HG03469 (cell line): ENCODE measurements around the gene LCE4A.
"Not testable (repeated sequence)": the region's sequence is repeated elsewhere in the genome, so short reads cannot be mapped to it uniquely, and the experiment has no call there.

ENCODE experiments used
- ATAC-seq: cut with Tn5 transposase; IDR thresholded peaks from one replicate; pipeline ENCODE4 v1.9.1; 2021; ENCODE audit warnings: mild to moderate bottlenecking, moderate library complexity, moderate number of reproducible peaks; ENCODE audit not compliant: unreplicated experiment

The LCE4A gene, protein sequence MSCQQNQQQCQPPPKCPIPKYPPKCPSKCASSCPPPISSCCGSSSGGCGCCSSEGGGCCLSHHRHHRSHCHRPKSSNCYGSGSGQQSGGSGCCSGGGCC

DNA sequence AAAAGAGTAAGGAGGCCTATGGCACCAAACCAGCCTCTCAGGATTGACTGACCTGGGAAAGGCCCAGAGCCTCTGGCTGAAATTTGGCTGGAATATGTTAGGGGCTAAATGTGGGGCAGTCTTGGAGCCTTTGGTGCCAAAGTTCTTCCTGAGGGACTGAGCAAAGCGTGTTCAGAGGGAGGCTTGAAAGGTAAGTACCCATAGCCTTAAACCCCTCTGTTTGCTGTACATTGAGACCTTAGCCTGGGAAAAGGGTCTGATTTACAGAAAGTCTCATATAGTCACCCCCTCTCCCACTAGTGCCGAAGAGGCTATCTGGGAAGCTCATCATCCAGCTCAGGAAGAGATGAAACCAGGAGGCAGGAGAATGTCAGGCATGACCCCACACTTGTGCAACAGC lies at the start of gene LCE4A:
Gene LCE4A (plus strand): TSS at position 301 of the 400 bp plus-strand sequence. CDS start 916 bp downstream, outside the sequence.
- ATAC-seq: no peak

DNA sequence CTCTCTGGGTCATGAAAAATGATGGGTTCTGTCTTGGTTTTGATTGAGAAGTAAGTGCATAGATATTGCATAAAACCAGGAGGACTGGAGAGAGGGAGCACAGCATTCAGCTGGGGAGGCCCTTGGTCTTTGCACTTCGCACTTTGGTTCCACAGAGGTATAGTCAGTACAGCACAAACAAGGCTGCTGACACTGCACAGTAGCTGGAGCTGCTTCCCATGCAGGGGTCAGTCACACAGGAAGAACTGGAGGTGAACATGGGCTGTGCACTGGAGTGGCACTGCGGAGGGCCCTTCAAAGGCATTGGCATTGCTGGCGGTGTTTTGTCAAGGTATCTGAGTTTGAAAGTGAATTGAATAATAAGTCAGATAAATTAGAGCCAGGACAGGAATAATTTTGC lies 49.3 kb upstream of the LCE4A start:
- no peak for ATAC-seq

DNA sequence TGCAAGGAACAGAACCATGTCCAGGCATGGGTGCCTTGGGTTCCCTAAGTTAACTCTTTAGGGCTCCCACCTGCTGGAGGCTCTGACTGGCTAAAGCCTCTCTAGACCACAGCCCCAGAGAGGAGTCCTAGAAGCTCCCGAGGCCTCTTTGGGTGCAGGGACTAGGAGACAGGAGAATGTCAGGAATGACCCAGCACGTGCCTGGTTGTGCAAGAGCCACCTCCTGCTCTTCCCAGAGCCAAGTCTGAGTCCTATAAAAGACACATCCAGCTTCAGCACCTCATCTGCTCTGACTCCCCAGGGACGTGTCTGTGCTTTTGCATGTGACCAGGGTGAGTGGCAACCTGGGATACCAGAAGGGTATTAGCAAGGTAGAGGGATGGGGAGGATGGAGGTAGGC lies 44.9 kb upstream of the LCE4A start, which contains the start of gene LCE2D:
Gene LCE2D (plus strand): TSS at position 283 of the 400 bp plus-strand sequence. CDS start 726 bp downstream, outside the sequence.
- no peak for ATAC-seq

DNA sequence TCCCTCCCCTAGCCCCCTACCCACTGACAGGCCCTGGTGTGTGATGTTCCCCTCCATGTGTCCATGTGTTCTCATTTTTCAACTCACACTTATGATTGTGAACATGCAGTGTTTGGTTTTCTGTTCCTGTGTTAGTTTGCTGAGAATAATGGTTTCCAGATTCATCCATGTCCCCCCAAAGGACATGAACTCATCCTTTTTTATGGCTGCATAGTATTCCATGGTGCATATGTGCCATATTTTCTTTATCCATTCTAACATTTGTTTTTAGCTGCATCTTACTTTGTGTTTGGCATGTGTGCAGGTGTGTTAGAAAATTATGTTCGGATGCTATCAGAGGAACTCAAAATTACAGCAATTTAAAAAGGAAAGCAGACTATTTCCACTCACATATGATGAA lies 41.8 kb upstream of the LCE4A start:
- not testable (repeated sequence) for ATAC-seq

DNA sequence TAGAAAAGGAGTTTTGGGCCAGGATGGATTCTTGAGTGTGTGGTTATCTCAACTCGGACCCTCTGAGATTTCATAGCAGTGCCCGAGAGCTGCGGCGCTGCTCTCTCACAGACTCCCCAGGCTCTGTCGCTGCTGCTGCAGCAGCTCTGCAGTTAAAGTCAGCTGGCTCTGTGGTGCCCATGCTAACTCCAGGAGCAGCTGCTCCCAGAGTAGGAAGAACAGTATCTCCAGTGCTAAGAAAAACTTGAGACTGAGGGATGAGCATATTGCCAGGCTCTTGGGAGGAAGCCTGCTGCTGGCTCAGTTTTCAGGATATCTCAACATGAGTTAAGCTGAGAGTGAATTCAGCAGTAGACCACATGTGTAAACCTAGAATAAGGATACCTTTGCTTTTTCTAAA lies 40.3 kb upstream of the LCE4A start:
- no peak for ATAC-seq

DNA sequence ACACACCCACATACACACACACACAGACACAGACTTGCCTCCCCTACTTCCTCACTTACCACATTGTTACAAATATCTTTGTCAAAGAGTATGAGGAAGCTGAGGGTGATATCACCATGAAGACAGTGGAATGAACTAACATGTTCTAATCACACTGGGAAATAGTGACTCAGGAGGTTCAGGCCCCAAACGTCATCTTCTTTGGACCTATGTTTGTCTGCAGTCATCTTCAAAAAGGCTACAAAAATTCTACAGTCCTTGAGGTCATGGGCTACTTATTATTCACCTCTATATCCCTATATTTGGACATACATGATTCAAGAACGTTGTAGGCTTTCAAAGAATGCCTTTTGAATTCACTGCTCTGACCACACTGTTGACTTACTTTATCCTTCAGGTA lies 34.9 kb upstream of the LCE4A start:
- ATAC-seq: no peak

DNA sequence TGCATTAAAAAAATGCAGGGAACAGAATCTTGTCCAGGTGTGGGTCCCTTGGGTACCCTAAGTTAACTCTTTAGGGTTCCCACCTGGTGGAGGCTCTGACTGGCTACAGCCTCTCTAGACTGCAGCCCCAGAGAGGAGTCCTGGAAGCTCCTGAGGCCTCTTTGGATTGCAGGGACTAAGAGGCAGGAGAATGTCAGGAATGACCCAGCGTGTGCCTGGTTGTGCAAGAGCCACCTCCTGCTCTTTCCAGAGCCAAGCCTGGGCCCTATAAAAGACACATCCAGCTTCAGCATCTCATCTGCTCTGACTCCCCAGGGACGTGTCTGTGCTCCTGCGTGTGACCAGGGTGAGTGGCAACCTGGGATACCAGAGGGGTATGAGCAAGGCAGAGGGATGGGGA lies 33.0 kb upstream of the LCE4A start, which contains the start of gene LCE2C:
Gene LCE2C (plus strand): TSS at position 297 of the 400 bp plus-strand sequence. CDS start 737 bp downstream, outside the sequence.
- not testable (repeated sequence) for ATAC-seq

DNA sequence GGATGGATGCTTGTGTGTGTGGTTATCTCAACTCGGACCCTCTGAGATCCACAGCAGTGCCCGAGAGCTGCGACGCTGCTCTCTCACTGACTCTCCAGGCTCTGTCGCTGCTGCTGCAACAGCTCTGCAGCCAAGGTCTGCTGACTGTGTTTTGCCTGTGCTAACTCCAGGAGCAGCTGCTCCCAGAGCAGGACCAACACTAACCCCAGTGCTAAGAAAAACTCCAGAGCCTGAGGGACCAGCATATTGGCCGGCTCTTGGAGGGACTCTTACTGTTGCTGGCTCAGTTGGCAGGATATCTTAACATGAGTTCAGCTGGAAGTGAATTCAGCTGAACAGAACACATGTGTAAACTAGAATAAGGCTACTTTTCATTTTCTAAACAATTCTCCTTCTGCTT lies 28.5 kb upstream of the LCE4A start:
- ATAC-seq: no peak

DNA sequence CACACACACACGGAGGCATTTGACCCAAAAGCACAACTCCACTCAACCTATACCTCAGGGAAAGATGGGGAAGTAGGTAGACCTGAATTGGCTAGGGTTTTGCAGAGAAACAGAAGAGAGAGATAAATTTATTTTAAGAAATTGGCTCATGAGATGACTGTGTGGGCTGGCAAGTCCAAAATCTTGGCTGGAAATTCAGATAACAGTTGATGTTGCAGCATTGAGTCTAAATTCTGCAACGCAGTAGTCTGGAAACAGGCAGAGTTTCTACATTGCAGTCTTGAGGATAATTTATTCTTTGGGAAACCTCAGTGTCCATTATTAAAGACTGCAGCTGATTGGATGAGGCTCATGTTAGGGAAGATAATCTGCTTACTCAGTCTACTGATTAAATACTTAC lies 26.3 kb upstream of the LCE4A start:
- no peak for ATAC-seq

DNA sequence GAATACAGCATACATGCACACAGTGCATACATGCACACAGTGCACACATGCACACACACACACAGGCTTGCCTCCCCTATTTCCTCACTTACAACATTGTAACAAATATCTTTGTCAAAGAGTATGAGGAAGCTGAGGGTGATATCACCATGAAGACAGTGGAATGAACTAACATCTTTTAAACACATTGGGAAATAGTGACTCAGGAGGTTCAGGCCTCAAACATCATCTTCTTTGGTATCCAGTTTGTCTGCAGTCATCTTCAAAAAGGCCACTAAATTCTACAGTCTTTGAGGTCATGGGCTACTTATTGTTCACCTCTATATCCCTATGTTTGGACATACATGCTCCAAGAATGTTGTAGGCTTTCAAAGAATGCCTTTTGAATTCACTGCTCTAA lies 24.1 kb upstream of the LCE4A start:
- ATAC-seq: no peak

DNA sequence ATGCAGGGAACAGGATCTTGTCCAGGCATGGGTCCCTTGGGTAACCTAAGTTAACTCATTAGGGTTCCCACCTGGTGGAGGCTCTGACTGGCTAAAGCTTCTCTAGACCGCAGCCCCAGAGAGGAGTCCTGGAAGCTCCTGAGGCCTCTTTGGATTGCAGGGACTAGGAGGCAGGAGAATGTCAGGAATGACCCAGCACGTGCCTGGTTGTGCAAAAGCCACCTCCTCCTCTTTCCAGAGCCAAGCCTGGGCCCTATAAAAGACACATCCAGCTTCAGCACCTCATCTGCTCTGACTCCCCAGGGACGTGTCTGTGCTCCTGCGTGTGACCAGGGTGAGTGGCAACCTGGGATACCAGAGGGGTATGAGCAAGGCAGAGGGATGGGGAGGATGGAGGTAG lies 22.1 kb upstream of the LCE4A start, which contains the start of gene LCE2B:
Gene LCE2B (plus strand): TSS at position 301 of the 400 bp plus-strand sequence. CDS start 721 bp downstream, outside the sequence.
- ATAC-seq: not testable (repeated sequence)

DNA sequence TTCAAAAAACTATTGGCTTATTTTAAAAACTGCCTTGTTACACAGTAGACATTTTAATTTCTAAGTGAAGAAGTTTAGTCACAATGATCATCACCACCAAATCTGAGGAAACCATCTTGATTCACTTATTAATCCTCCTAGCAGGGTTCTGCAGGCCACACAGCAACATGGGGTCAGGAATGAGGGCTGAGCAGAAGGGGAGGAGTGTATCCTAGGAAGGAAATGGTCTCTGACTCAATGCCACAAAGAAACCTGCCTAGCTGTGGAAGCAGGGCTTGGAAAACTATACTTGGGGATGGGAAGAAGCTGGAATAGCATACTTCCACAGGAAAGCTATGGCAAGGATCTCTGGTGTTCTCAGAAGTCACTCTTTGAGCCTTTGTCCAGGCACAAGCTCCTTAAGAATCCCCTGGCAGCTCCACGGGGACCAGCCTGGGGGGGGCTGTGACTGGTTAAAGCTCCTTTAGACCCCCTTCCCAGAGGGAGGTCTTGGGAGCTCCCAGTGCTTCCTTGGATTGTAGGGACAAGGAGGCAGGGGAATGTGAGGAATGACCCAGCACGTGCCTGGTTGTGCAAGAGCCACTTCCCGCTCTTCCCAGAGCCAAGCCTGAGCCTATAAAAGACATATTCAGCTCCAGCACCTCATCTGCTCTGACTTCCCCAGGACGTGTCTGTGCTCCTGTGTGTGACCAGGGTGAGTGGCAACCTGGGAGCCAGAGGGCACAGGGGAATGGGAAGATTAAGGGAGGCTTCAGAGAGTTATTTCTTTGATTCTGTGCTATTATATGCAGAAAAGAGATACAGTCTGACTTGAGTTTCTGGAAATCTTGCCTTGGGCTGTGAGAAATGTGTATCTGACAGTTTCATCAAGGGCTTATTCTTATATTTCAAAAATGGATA lies 10.0 kb upstream of the LCE4A start, which contains the start of gene LCE2A:
Gene LCE2A (plus strand): TSS at position 645 of the 900 bp plus-strand sequence. CDS start 557 bp downstream, outside the sequence.
- ATAC-seq: no peak

DNA sequence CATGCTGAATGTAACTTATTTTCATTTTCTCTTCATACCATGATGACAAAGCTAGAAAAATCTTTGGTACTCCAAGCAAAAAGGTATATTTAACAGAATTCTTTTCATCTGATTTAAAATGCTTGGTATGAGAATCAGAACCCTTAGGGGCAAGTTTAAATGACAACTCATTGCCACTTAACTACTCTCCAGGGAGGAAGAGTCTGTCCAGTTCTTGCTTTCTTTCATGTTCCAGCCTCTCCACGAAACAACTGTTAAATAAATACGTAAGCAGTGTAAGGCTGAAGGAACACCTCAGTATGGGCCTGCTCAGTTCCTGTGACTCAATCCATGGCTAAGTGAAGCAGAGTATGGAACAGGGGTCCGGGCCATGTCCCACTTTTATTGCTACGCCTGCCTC lies 8.2 kb upstream of the LCE4A start:
- ATAC-seq: no peak

DNA sequence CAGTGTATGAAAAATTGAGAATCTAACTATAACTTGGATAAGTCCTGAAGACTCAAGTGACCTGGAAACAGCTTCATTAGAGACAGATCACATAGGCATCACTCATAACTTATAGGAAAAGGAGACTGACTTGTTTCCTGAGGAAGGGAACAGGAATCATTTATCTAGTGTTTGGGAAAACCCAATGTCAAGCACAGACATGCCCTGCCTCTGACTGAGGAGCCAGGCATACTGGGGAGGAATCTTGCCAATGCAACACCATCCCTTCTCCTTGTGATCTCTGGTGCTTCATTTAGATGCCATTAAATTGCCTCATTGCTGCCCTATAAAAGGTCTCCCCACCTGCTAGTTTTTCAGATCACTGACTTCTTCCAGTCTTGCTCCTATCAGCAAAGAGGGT lies 10.3 kb downstream of the LCE4A start:
- ATAC-seq: no peak

DNA sequence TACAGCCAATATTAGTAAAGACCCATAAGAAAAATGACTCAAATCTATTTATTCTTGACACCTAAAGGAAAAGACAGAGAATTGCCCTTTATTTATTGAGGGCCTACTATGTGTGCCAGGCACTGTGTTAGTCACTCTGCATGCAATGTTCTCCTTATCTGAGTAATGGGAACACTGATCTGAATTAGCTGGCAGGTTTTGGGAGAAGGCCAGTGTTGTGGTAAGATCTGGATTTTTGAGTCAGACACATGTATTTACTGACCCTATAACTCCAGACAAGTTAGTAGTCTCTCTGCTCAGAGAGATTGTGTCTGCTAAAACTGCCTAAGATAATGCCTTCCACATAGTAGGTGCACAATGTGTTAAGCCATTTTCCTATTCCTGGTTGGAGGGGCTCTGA lies 17.3 kb downstream of the LCE4A start:
- ATAC-seq: no peak

DNA sequence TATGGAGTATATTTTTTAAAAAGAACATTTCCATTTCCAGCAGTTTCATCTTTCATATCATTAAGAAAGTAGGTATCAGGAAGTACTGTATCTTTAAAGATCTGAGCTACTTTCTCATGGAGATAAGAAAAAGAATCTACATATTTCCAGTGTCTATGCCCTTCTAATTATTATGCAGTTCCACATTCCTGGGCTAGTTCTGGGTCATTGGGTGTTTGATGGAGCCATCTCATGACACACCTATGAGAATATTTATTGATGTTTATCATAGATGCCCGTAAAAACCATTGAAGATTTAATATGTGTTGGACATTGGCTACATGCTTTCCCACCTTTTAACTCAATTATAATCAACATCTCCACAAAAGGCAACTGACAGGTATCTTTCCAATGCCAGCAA lies 21.0 kb downstream of the LCE4A start:
- no peak for ATAC-seq

DNA sequence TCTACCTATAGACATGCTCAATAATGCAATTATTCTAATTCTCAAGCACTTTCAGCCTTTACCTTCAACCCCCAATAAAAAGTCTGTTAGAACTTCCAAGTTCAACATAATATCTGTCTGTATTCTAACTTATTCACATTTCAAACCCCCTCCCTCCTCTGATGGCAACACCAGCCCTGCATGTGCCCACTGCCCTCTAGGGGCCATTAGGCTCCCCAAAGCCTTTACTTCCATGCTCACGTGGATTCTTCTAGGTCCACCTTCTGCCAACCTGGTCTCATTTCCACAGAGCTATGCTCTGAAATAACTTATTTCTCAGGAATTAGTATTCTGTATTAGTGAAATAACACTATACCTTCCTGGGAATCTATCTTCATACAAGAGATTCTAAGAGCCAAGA lies 27.7 kb downstream of the LCE4A start:
- no peak for ATAC-seq

DNA sequence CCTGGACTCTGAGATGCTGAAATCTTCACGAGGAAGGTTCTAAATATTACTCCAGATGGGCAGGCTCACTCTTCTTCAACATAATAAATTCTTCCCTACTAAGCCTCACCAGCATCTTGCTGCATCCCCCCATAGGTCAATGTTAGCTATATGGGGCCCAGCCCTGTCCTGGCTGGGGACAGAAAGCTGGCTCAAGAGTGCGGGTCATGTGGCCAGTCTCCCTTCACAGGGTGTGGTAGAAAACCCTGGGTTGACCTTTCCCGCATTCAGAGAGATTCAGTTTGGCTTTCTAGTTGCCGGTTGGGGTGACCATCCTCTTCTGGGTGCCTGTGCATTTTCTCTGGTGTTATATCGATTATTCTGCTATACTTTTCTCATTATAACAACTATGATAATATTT lies 30.0 kb downstream of the LCE4A start:
- ATAC-seq: no peak

DNA sequence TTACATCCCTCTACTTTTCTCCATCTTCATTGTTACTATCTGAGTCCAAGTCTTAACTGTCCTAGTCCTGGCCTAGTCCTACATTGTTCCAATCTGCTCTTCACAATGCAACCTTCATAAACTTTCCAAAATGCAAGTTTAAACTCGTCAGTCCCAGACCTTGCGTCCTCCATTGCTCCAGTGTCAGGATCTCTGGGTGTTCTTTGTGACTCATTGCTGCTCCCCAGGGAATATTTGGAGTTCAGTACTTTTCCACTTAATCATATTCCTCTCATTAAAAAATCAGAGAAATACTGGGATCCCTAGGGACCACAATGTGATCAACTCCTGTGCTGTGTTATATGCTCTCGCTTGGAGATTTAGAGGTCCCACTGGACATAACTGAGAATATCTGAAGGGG lies 31.9 kb downstream of the LCE4A start:
- ATAC-seq: no peak

DNA sequence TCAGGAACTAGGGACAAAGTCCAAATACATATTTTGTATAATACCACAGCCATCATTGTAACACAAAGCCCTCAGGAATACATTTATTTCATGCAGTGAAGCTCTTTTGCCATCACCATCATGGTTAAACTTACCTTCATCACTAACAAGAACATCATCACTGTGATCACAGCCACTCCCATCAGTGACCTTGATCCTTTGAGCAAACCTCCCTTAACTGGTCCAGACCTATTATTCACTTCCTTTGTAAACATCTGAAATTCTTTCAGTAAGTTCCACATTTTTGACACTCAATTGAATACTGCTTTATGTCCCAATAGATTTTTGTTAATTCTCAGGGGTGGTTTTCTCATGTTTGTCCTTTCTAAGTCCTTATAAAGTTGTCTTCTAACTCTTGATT lies 33.7 kb downstream of the LCE4A start:
- no peak for ATAC-seq

DNA sequence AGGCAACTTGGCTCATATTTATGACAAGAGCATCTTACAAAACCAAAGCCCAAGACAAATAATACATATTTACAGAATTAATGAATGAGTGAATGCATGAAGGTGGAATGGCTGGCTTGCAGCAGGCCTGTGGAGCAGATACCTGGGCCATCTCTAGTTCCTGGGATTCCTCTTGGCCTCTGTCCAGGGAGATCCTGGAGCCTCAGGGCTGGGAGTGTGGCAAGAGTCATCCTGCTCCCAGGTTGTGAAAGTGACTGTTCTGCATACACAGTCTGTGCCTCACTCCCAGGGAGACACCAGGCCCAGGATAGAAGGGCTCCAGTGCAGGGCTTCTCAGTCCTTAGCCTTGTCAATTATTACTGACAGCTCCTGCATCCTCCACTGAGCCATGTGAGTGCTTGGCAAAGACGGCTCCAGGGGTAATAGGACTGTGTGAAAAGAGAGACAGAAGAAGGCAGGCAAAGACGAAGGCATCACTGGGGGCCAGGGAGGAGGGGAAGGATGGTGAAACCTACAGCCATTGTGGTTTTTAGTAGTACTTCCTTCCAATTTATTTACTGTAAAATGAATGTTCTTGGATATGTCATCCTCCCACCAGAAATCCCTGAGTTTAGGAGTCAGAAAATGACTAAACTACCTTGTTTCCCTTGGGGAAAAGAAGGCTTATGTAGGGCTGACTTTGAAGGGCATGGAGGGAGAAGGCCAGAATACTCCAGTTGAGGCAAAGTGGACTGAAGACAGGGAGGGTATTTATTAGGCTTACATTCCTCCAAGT lies 35.6 kb downstream of the LCE4A start:
- ATAC-seq: no peak
